ENCODE data around the gene PAK4.

PAK4 gene

DNA sequence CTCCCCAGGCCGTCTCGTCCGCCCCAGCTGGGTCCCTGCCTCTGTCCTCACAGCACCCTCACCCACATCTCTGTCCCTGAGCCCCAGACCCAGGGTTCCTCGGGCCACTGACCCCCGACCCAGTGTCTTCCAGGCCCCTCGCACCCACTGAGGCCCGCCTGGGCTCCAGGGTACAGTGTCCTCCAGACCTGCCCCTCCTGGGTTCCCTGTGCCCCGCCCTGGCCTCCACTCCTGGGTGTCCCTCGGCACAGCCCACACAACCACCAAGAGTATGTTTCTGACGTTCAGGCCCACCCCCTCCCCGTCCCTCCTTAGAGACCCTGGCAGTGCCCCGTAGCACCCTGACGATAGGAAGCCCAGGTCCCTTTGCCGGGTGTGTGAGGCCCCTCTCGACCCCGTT lies 48.6 kb downstream of the PAK4 start:
- no peak for DNase-seq (ENCODE audit: extremely low read depth, insufficient read length)

DNA sequence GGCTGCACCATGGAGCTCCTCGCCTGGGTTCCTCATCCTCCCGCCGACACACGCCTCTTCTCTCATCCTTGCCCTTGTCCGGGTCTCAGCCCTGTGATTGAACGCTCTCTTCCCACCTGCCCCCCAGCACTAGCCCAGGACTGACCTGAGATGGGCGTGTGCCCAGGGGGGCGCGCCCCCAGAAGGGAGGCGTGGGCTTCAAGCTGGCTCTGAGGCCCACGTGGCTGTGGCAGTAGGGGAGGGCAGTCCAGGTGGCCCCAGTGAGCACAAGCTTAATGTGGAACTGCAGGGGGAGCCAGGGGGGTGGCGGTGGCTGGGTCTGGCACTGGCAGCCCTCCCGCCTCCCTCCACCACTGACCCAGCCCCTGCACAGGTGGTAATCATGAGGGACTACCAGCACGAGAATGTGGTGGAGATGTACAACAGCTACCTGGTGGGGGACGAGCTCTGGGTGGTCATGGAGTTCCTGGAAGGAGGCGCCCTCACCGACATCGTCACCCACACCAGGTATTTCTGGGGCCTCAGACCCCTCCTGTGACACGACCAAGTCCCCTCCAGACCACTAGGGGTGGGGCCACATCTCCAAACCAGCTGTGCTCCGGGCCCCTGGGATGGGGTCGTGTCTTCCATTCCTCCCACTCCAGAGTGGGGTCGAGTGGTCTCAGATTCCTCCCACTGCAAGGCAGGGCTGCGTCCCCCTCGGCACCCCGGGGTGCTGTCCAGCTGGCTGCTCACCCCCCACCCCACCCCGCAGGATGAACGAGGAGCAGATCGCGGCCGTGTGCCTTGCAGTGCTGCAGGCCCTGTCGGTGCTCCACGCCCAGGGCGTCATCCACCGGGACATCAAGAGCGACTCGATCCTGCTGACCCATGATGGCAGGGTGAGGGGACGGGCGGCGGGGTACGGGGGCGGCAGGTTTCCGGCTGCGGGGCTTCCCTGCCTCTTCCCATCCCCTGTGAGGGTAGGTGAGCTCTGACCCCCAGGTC lies 49.3 kb downstream of the PAK4 start:
- DNase-seq (ENCODE audit: extremely low read depth, insufficient read length), result no peak
- Histone ChIP-seq H3K4me3 (replicated peaks; ENCODE audit: low read depth, low read length) (no peak overlapping the region), H3K27me3 (replicated peaks; ENCODE audit: control insufficient read depth, insufficient read depth, low read length) (no peaks in the 10 kb centered on the region), H3K36me3 (ENCODE audit: control insufficient read depth, insufficient read depth, low read length) (peaks cover 9% of the 10 kb centered on the region)
- TF ChIP-seq, protein P1, sequence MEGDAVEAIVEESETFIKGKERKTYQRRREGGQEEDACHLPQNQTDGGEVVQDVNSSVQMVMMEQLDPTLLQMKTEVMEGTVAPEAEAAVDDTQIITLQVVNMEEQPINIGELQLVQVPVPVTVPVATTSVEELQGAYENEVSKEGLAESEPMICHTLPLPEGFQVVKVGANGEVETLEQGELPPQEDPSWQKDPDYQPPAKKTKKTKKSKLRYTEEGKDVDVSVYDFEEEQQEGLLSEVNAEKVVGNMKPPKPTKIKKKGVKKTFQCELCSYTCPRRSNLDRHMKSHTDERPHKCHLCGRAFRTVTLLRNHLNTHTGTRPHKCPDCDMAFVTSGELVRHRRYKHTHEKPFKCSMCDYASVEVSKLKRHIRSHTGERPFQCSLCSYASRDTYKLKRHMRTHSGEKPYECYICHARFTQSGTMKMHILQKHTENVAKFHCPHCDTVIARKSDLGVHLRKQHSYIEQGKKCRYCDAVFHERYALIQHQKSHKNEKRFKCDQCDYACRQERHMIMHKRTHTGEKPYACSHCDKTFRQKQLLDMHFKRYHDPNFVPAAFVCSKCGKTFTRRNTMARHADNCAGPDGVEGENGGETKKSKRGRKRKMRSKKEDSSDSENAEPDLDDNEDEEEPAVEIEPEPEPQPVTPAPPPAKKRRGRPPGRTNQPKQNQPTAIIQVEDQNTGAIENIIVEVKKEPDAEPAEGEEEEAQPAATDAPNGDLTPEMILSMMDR (IDR thresholded peaks at IDR 0.05; ENCODE audit: insufficient read depth, low read length, poor library complexity, severe bottlenecking), result no peak

More for the DNA sequence above, 48.6 kb downstream of the PAK4 start:
- peaks cover 7% of the 10 kb centered on the region for H3K36me3 ChIP-seq (ENCODE audit: control insufficient read depth, insufficient read depth, low read length)
- H3K4me3 ChIP-seq (replicated peaks; ENCODE audit: low read depth, low read length), result no peak overlapping the region
- H3K27me3 ChIP-seq (replicated peaks; ENCODE audit: control insufficient read depth, insufficient read depth, low read length), result no peaks in the 10 kb centered on the region
- TF ChIP-seq, protein P1 (IDR thresholded peaks at IDR 0.05; ENCODE audit: insufficient read depth, low read length, poor library complexity, severe bottlenecking), result no peak

DNA sequence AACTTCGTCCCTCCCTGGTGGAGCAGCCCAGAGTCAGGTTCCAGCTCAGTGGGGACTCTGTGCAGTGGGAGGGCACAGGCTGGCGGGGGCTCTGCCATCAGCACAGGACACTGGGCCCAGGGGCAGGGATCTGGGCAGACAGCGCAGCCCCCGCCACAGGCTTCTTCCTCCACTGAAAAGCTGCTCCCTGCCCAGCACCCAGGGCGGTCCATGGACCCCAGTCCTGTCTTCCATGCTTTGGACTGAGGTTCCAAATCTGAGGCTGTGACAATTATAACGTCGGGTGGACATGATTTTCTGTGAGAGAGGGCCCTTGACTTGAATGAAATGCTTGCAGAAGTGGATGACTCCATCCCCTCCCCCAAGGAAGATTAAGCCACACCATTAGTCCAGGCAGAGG lies 50.0 kb downstream of the PAK4 start:
- no peak for DNase-seq (ENCODE audit: extremely low read depth, insufficient read length)
- Histone ChIP-seq H3K36me3 (ENCODE audit: control insufficient read depth, insufficient read depth, low read length) (peaks cover 6% of the 10 kb centered on the region), H3K27me3 (replicated peaks; ENCODE audit: control insufficient read depth, insufficient read depth, low read length) (no peaks in the 10 kb centered on the region), H3K4me3 (replicated peaks; ENCODE audit: low read depth, low read length) (no peak overlapping the region)
- TF ChIP-seq, protein P1 (IDR thresholded peaks at IDR 0.05; ENCODE audit: insufficient read depth, low read length, poor library complexity, severe bottlenecking), result no peak

DNA sequence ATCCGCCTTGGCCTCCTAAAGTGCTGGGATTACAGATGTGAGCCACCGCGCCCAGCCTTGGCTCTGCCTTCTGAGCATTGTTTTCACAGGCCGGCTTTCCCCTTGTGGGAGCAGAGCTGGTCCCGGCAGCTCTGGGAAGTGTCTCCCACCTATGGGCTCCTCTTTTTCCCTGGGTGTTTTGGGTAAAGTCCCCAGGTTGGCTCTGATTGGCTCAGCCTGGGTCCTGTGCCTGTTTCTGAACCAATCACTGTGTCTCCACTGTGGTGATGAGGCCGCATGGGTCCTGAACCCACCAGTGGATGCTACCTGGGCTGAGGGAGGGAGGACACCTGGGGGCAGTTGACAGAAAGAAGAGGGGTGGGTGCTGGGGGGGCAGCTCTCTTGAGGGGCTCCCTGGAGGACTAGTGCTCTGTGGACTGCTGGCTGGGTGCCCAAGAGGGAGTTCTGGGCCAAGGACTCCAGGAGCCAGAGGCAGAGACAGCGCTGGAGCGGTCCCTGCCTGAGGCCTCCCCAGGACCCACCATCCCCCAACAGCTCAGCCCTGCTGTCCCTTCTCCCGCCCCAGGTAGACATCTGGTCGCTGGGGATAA lies 51.6 kb downstream of the PAK4 start:
- no peak for DNase-seq (ENCODE audit: extremely low read depth, insufficient read length)
- TF ChIP-seq, protein P1 (IDR thresholded peaks at IDR 0.05; ENCODE audit: insufficient read depth, low read length, poor library complexity, severe bottlenecking), result no peak
- peaks cover 5% of the 10 kb centered on the region for H3K36me3 ChIP-seq (ENCODE audit: control insufficient read depth, insufficient read depth, low read length)

DNA sequence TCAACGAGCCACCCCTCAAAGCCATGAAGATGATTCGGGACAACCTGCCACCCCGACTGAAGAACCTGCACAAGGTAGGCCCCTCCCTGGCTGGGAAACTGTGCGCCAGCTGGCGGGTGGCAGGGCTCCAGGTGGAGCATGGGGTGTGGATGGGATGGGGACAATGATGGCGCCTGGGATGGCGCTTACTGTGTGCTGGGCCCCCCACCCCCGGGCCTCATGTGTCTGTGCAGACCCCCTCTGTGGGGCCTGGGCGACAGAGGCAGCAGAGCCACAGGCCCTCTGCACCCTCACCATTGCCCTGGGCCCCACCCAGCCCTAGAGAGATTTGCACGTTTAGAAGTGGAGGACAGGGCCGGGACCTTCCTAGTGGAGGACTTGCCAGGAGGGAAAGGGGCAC lies 52.1 kb downstream of the PAK4 start:
- Histone ChIP-seq H3K36me3 (ENCODE audit: control insufficient read depth, insufficient read depth, low read length) (peaks cover 5% of the 10 kb centered on the region), H3K27me3 (replicated peaks; ENCODE audit: control insufficient read depth, insufficient read depth, low read length) (no peaks in the 10 kb centered on the region), H3K4me3 (replicated peaks; ENCODE audit: low read depth, low read length) (no peak overlapping the region)
- TF ChIP-seq, protein P1 (IDR thresholded peaks at IDR 0.05; ENCODE audit: insufficient read depth, low read length, poor library complexity, severe bottlenecking), result no peak
- DNase-seq (ENCODE audit: extremely low read depth, insufficient read length), result no peak

More for the DNA sequence above, 51.6 kb downstream of the PAK4 start:
- no peak overlapping the region for H3K4me3 ChIP-seq (replicated peaks; ENCODE audit: low read depth, low read length)
- H3K27me3 ChIP-seq (replicated peaks; ENCODE audit: control insufficient read depth, insufficient read depth, low read length), result no peaks in the 10 kb centered on the region
